LNCAP (cell line): ENCODE results near the gene KCNH2.

Experiments used
- CTCF ChIP-seq: fragments of 450-650 bp; IDR thresholded peaks from 2 replicates; pipeline ENCODE4 v1.5.1; 2017; ENCODE audit warnings: mild to moderate bottlenecking

The KCNH2 gene

GRCh38 chr7:150927157-150927955 is 50.8 kb downstream of the KCNH2 start:
- no peak for TF ChIP-seq CTCF

- no peak for TF ChIP-seq CTCF
Observed at GRCh38 chr7:150926066-150926465, 52.1 kb downstream of the KCNH2 start.

DNA sequence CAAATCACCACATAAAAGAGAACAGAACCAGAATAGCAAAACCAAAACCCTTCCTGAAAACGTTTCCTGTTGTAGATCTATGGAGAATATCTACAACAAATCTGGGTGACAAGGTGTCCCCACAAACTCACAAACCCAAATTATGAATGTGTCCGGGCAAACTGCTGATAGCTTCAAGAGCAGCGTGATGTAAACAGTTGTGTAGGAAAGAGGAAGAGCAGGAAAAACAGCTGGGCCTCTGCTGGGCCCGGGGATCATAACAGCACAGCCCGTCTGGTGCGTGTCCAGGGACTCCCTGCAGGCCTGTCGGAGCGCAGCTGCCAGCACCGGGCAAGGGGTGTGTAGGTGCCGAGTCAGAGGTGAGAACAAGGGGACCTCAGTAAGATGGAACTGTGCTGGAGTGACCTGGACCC is 53.7 kb downstream of the KCNH2 start:
- no peak for TF ChIP-seq CTCF

- TF ChIP-seq CTCF = no peak
Observed at GRCh38 chr7:150923802-150924201, 54.3 kb downstream of the KCNH2 start.

- TF ChIP-seq CTCF = no peak
Observed at GRCh38 chr7:150923196-150923595, 54.9 kb downstream of the KCNH2 start.

- no peak for TF ChIP-seq CTCF
Observed at GRCh38 chr7:150919160-150919559, 59.0 kb downstream of the KCNH2 start.

- no peak for TF ChIP-seq CTCF
Observed at GRCh38 chr7:150918378-150918777, 59.7 kb downstream of the KCNH2 start.

DNA sequence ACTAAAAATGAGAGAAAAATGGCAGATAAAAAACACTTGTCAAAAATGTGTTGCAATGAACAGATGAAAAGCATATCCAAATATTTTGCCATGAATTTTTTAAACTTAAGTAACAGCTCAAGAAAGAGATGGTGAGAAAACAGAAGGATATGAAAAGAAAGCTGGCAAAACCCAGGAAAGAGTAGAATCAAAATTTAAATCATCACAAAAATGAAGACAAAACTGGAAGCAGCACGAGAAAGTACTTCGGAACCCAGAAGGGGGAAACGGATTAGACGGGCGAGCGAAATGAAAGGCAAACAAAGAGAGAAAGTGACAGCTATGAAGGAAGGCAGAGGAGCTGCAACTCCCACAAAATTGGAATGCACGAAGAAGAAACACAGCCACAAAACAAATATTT is 60.2 kb downstream of the KCNH2 start:
- no peak for TF ChIP-seq CTCF
